Upper lobe of left lung (tissue), 4 donors: ENCODE data around the gene TRA2B.

Experiments used
- CTCF ChIP-seq, 6 experiments: fragments of 450-650 bp in 4 of 6; fragments of 200-600 bp in 2 of 6; sonication (generic) in 2 of 6; IDR thresholded peaks; one replicate each; pipeline ENCODE4 v1.5.1; 2016 to 2019; ENCODE audit warnings: antibody characterized with exemption in 6 of 6
- EP300 ChIP-seq, 4 donors: sonication (generic); formaldehyde crosslinking; IDR thresholded peaks; one replicate each; pipeline ENCODE4 v1.5.1; 2017; ENCODE audit warnings: antibody characterized with exemption in 4 of 4, control low read depth in 2 of 4
- POLR2A ChIP-seq, 4 donors: fragments of 450-650 bp; IDR thresholded peaks; one replicate each; pipeline ENCODE4 v1.5.1; 2016 to 2017; ENCODE audit warnings: antibody characterized with exemption in 4 of 4, mild to moderate bottlenecking in 2 of 4
- POLR2AphosphoS5 ChIP-seq, 2 donors: sonication (generic); formaldehyde crosslinking; IDR thresholded peaks; one replicate each; pipeline ENCODE4 v1.5.1; 2017; ENCODE audit warnings: antibody characterized with exemption in 2 of 2

- TF ChIP-seq POLR2A (IDR thresholded peaks at IDR 0.05) (no peak), CTCF (IDR thresholded peaks at IDR 0.05) (no peak), POLR2AphosphoS5 (IDR thresholded peaks at IDR 0.05) (no peak), EP300 (IDR thresholded peaks at IDR 0.05) (no peak)
Measured at GRCh38 chr3:185874119-185874518, 63.7 kb downstream of the TRA2B start.
